IPS DF 6.9 (cell line): ENCODE measurements around the gene GBP2.
A peak's percentile ranks its signal among the peaks of the same experiment; 100 is the strongest.
"Not testable (repeated sequence)": the region's sequence is repeated elsewhere in the genome, so short reads cannot be mapped to it uniquely, and the experiment has no call there.

Source experiments
- DNase-seq: peaks from one replicate; pipeline ENCODE4 v3.0.0-alpha.2; 2013; ENCODE audit warnings: low read depth, low spot score
- H3K27ac ChIP-seq: one replicate; pipeline ENCODE4 v1.5.1; 2013; ENCODE audit warnings: low read length, control low read depth
- H3K27me3 ChIP-seq: 2 replicates; pipeline ENCODE4 v1.6.1; 2013; ENCODE audit warnings: mild to moderate bottlenecking, low read length; ENCODE audit not compliant: control insufficient read depth, insufficient read depth
- H3K36me3 ChIP-seq: 2 replicates; pipeline ENCODE4 v1.6.1; 2013; ENCODE audit warnings: low read length; ENCODE audit not compliant: control insufficient read depth, insufficient read depth
- H3K4me1 ChIP-seq: 2 replicates; pipeline ENCODE4 v1.6.1; 2013; ENCODE audit warnings: low read length; ENCODE audit not compliant: control insufficient read depth, insufficient read depth
- H3K4me3 ChIP-seq: 2 replicates; pipeline ENCODE4 v1.5.1; 2013; ENCODE audit warnings: mild to moderate bottlenecking, low read length
- H3K9me3 ChIP-seq: 2 replicates; pipeline ENCODE4 v1.6.1; 2013; ENCODE audit warnings: low read length, inconsistent platforms; ENCODE audit not compliant: control insufficient read depth, insufficient read depth
- WGBS: extraction: QIAGEN DNeasy Blood & Tissue Kit; methylation state at CpG from one replicate; pipeline ENCODE4 v1.1.7; 2013; ENCODE audit warnings: mixed read lengths, missing lambda C conversion rate; ENCODE audit not compliant: insufficient read length, insufficient coverage; 5-methylcytosine and 5-hydroxymethylcytosine counted together

GBP2 gene

DNA sequence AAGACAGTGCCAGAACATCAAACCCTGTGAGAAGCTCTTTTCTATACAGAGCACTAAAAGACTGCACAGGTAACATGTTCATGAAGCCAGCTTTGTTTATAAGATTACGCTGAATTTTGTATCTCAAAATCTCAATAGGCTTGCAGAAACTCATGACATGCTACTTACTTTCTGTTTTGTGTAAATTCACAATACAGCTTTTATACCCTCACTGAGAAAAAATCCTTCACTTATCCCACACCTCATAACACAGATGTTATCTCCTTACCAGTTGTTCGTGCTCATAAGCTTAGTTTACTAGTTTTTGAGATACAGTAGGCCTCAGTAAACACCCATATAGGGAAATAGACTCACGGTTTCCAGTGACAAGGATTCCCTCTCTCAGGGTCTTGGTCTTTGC, 24.1 kb upstream of the GBP2 start:
- Histone ChIP-seq H3K27me3 (no peaks in the 10 kb centered on the region), H3K36me3 (no peaks in the 10 kb centered on the region), H3K27ac (no peak overlapping the region), H3K4me1 (no peaks in the 10 kb centered on the region), H3K9me3 (no peaks in the 10 kb centered on the region), H3K4me3 (no peak overlapping the region)
- WGBS, result no CpG with 5 or more reads among the region's 3 CpGs
- DNase-seq, result no peak

- Histone ChIP-seq H3K4me3 (no peak overlapping the region), H3K9me3 (no peaks in the 10 kb centered on the region), H3K27ac (no peak overlapping the region), H3K27me3 (no peaks in the 10 kb centered on the region), H3K4me1 (no peaks in the 10 kb centered on the region), H3K36me3 (no peaks in the 10 kb centered on the region)
- DNase-seq, result peak; percentile 16
- WGBS, result no CpG with 5 or more reads among the region's 3 CpGs
Observed at GRCh38 chr1:89149229-89149628, 23.3 kb upstream of the GBP2 start.

- H3K9me3 ChIP-seq, result no peaks in the 10 kb centered on the region
- no peaks in the 10 kb centered on the region for H3K27me3 ChIP-seq
- DNase-seq, result no peak
- no CpG with 5 or more reads among the region's 3 CpGs for WGBS
- H3K4me3 ChIP-seq, result no peak overlapping the region
- H3K4me1 ChIP-seq, result no peaks in the 10 kb centered on the region
- H3K36me3 ChIP-seq, result no peaks in the 10 kb centered on the region
- H3K27ac ChIP-seq, result no peak overlapping the region
Observed at GRCh38 chr1:89147678-89148658, 22.1 kb upstream of the GBP2 start.

DNA sequence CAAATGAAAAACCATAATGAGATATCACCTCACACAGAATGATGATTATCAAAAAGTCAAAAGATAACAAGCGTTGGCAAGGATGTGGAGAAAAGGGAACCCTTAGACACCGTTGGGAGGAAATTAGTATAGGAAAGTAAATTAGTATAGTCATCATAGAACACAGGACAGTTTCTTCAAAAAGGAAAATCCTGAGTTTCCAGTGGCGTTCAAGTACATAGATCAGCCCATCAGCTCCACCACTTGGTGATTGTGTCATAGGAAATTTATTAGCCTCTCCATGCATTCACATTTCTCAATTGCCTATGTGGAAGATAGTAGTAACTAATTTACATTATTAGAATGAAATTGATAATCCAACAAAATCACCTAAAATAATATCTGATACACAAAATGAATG, 20.8 kb upstream of the GBP2 start:
- Histone ChIP-seq H3K27ac (no peak overlapping the region), H3K9me3 (no peaks in the 10 kb centered on the region), H3K36me3 (no peaks in the 10 kb centered on the region), H3K27me3 (no peaks in the 10 kb centered on the region), H3K4me3 (no peak overlapping the region), H3K4me1 (no peaks in the 10 kb centered on the region)
- no CpG with 5 or more reads among the region's 3 CpGs for WGBS
- no peak for DNase-seq

- H3K4me1 ChIP-seq, result no peaks in the 10 kb centered on the region
- H3K9me3 ChIP-seq, result no peaks in the 10 kb centered on the region
- H3K36me3 ChIP-seq, result no peaks in the 10 kb centered on the region
- no peak overlapping the region for H3K27ac ChIP-seq
- DNase-seq, result no peak
- no peak overlapping the region for H3K4me3 ChIP-seq
- no CpG with 5 or more reads among the region's 2 CpGs for WGBS
- no peaks in the 10 kb centered on the region for H3K27me3 ChIP-seq
Observed at GRCh38 chr1:89143484-89143883, 17.6 kb upstream of the GBP2 start.

DNA sequence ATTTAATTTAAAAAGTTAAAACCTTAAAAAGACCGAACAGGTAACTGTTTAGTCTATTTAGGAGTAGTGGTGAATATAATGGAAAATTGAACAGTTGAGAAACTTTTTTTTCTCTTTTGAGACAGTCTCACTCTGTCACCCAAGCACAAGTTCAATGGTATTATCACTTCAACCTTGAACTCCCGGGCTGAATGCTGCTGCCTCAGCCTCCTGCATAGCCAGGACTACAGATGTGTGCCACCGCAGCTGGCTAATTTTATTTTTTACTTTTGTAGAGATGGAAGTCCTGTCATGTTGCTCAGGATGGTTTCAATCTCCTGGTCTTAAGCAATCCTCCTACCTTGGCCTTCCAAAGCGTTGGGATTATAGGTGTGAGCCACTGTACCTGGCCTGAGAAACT, 16.2 kb upstream of the GBP2 start:
- H3K27me3 ChIP-seq, result no peaks in the 10 kb centered on the region
- no peak for DNase-seq
- no CpG with 5 or more reads among the region's 4 CpGs for WGBS
- no peaks in the 10 kb centered on the region for H3K9me3 ChIP-seq
- no peaks in the 10 kb centered on the region for H3K4me1 ChIP-seq
- H3K4me3 ChIP-seq, result no peak overlapping the region
- no peak overlapping the region for H3K27ac ChIP-seq
- no peaks in the 10 kb centered on the region for H3K36me3 ChIP-seq

DNA sequence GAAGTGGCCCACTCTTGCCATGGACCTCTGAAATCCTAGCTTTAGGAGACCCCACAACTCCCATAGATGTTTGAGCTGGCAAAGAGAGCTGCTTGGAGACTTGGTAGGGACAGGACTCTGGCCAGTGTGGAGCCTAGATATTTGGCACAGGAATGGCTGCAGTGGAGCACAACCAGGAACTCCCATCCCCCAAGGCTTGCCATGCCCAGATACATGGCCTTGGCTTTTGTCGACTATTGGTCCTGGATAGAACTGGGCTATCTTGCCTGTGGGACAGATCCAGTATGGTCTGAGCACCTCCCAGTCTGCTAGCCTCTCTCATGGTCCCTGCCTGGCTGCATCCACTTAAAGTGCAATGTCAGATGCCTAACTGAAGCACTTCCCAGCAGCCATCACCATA, 7.8 kb upstream of the GBP2 start:
- DNase-seq, result no peak
- no peak overlapping the region for H3K4me3 ChIP-seq
- H3K36me3 ChIP-seq, result no peaks in the 10 kb centered on the region
- H3K4me1 ChIP-seq, result no peaks in the 10 kb centered on the region
- WGBS, result no CpG with 5 or more reads among the region's 1 CpG
- no peaks in the 10 kb centered on the region for H3K9me3 ChIP-seq
- H3K27ac ChIP-seq, result no peak overlapping the region
- H3K27me3 ChIP-seq, result no peaks in the 10 kb centered on the region

GRCh38 chr1:89130716-89131115, 4.8 kb upstream of the GBP2 start:
- no peaks in the 10 kb centered on the region for H3K27me3 ChIP-seq
- no peaks in the 10 kb centered on the region for H3K36me3 ChIP-seq
- DNase-seq, result no peak
- H3K27ac ChIP-seq, result no peak overlapping the region
- no peaks in the 10 kb centered on the region for H3K4me1 ChIP-seq
- no CpG with 5 or more reads among the region's 1 CpG for WGBS
- no peak overlapping the region for H3K4me3 ChIP-seq
- H3K9me3 ChIP-seq, result no peaks in the 10 kb centered on the region

DNA sequence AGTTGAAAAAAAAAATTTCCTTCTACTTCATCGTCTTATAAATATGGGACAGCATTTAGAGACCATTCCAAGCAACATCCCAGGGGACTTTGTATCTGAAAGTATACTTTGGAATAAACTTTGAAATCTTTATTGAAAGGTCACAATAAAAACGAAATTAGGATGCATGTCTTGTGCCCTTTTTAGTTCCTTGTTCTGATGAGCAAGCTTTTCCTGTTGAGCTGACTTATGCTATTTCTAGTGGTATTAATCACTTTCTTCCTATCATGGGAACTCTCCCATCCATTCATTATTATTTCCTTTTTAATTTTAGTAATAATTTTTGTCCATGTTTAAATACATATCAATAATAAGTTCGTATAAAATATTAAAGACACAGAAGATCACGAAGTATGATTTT, 4.0 kb upstream of the GBP2 start:
- no peak for DNase-seq
- Histone ChIP-seq H3K27ac (no peak overlapping the region), H3K36me3 (no peaks in the 10 kb centered on the region), H3K27me3 (no peaks in the 10 kb centered on the region), H3K9me3 (no peaks in the 10 kb centered on the region), H3K4me1 (no peaks in the 10 kb centered on the region), H3K4me3 (no peak overlapping the region)
- WGBS, result no CpG with 5 or more reads among the region's 4 CpGs

DNA sequence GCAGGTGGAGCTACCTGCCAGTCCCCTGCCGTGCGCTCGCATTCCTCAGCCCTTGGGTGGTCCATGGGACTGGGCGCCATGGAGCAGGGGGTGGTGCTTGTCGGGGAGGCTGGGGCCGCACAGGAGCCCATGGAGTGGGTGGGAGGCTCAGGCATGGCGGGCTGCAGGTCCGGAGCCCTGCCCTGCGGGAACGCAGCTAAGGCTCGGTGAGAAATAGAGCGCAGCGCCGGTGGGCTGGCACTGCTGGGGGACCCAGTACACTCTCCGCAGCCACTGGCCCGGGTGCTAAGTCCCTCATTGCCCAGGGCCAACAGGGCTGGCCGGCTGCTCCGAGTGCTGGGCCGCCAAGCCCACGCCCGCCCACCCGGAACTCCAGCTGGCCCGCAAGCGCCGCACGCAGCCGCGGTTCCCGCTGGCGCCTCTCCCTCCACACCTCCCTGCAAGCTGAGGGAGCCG, 2.1 kb upstream of the GBP2 start:
- not testable (repeated sequence) for H3K9me3 ChIP-seq, H3K4me3 ChIP-seq, H3K36me3 ChIP-seq, H3K27ac ChIP-seq, DNase-seq, H3K27me3 ChIP-seq, H3K4me1 ChIP-seq
- no CpG with 5 or more reads among the region's 31 CpGs for WGBS
